ENCODE measurements around the gene ATP9A.
"Not testable (repeated sequence)": the region's sequence is repeated elsewhere in the genome, so short reads cannot be mapped to it uniquely, and the experiment has no call there.

ATP9A gene

DNA sequence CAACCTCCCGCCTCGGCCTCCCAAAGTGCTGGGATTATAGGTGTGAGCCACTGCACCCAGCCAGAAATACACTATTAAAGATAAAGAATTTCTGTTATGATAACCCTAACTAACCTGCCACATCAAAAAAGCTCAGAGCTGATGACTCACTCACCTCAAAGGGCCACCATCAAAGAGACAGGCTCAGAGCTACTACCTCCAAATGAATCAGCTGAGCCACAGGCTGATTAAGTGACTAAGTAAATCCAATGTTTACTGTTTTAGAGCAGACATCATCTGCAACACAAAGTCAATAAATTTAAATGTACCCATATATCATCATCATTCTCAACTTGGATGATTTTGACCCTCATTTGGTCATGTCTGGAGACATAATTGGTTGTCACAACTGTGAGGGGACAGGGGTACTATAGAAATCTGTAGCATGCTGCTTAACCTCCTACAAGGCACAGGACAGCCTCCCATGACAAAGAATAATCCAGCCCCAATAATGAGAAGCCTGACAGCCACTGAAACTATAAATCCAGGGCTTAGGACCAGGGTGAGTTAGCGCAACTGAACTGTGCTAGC, 106.5 kb downstream of the ATP9A start:
- Histone ChIP-seq H3K27ac (no peak overlapping the region), H3K9ac (no peak overlapping the region), H3K4me2 (ENCODE audit: low read length) (no peak overlapping the region), H3K79me2 (no peaks in the 10 kb centered on the region), H3K4me3 (ENCODE audit: low read depth, low read length) (no peak overlapping the region), H3K36me3 (ENCODE audit: control insufficient read depth, insufficient read depth, low read length) (no peaks in the 10 kb centered on the region), H3K27me3 (ENCODE audit: control insufficient read depth, insufficient read depth, low read length) (no peaks in the 10 kb centered on the region), H3K9me3 (ENCODE audit: control insufficient read depth, low read length) (no peaks in the 10 kb centered on the region), H2AFZ (no peak overlapping the region), H3K4me1 (no peaks in the 10 kb centered on the region)
- TF ChIP-seq CTCF (IDR thresholded peaks at IDR 0.05): no peak

DNA sequence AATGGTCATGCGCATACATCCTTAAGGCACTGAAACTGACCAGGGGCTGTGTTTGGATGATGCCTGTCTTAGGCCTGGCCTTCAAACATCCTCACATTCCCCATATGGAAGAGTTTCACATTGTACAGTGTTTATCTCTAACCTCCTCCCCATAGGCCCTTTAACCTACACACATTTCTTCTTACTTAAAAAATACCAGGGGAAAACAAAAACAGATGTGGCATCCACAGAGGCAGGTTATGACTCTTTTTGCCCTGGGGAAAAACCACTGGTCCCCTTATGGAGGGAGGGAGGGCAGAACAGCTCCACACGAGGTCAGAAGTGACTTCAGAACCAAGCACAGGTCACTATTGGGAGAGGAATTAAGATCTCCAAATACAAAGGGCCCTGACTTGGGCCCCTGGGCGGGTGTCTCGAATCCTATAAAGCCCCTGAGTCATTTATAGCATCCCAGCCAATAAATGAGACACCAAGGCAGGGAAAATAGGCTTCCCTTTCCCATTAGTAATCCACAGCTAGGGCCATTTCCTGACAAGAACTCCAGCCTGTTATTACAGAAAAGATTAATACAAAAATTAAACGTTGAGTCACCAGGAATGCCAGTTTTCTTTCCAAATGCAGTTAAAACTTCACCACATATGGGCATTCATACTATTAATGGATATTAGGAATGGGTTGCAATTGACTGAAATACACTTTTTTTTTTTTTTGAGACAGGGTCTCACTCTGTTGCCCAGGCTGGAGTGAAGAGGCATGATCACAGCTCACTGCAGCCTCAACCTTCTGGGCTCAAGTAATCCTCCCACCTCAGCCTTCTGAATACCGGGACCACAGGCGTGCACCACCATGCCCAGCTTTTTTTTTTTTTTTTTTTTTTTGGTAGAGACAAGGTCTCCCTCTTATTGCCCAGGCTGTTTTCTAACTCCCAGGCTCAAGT, 107.2 kb downstream of the ATP9A start:
- Histone ChIP-seq H3K36me3 (ENCODE audit: control insufficient read depth, insufficient read depth, low read length) (no peaks in the 10 kb centered on the region), H3K9me3 (ENCODE audit: control insufficient read depth, low read length) (no peaks in the 10 kb centered on the region), H3K4me3 (ENCODE audit: low read depth, low read length) (no peak overlapping the region), H3K4me1 (no peaks in the 10 kb centered on the region), H3K79me2 (no peaks in the 10 kb centered on the region), H3K27ac (no peak overlapping the region), H2AFZ (no peak overlapping the region), H3K4me2 (ENCODE audit: low read length) (no peak overlapping the region), H3K27me3 (ENCODE audit: control insufficient read depth, insufficient read depth, low read length) (no peaks in the 10 kb centered on the region), H3K9ac (no peak overlapping the region)
- no peak for TF ChIP-seq CTCF (IDR thresholded peaks at IDR 0.05)

DNA sequence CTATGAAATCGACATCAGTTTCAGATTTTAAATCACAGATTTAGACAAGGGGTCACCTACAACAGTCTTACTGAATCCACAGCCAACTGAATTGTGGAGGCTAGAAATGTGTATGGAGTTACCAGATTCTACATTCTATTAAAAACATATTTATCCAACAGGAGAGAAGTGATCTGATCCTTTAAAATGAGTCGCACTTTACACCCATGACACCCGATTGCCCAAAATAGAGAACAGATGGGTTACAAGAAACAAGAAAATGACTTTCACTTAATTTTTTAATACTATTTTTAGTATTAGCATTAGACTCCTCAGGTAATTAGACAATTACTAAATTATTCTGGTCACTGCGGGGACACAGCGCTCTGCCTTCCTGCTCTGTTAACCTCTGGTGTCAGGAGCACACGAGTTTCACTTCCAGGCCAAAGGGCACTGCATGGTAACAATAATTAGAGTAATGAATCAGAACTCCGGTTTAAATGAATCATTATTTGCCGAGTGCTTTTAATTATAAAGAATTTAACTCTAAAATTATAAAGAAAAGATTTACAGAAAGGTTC, 108.6 kb downstream of the ATP9A start:
- H3K36me3 ChIP-seq (ENCODE audit: control insufficient read depth, insufficient read depth, low read length): no peaks in the 10 kb centered on the region
- H3K27me3 ChIP-seq (ENCODE audit: control insufficient read depth, insufficient read depth, low read length): no peaks in the 10 kb centered on the region
- no peak overlapping the region for H3K4me3 ChIP-seq (ENCODE audit: low read depth, low read length)
- no peak overlapping the region for H3K9ac ChIP-seq
- no peaks in the 10 kb centered on the region for H3K9me3 ChIP-seq (ENCODE audit: control insufficient read depth, low read length)
- no peaks in the 10 kb centered on the region for H3K79me2 ChIP-seq
- no peak overlapping the region for H3K27ac ChIP-seq
- H2AFZ ChIP-seq: no peak overlapping the region
- H3K4me2 ChIP-seq (ENCODE audit: low read length): no peak overlapping the region
- H3K4me1 ChIP-seq: no peaks in the 10 kb centered on the region
- TF ChIP-seq CTCF (IDR thresholded peaks at IDR 0.05): no peak

- Histone ChIP-seq H3K9me3 (ENCODE audit: control insufficient read depth, low read length) (no peaks in the 10 kb centered on the region), H3K36me3 (ENCODE audit: control insufficient read depth, insufficient read depth, low read length) (no peaks in the 10 kb centered on the region), H3K27me3 (ENCODE audit: control insufficient read depth, insufficient read depth, low read length) (no peaks in the 10 kb centered on the region), H3K4me1 (peaks cover 8% of the 10 kb centered on the region), H3K27ac (no peak overlapping the region), H3K4me3 (ENCODE audit: low read depth, low read length) (no peak overlapping the region), H3K9ac (no peak overlapping the region), H3K4me2 (ENCODE audit: low read length) (no peak overlapping the region), H2AFZ (no peak overlapping the region), H3K79me2 (no peaks in the 10 kb centered on the region)
- no peak for TF ChIP-seq CTCF (IDR thresholded peaks at IDR 0.05)
Observed at GRCh38 chr20:51656726-51657260, 111.4 kb downstream of the ATP9A start.

DNA sequence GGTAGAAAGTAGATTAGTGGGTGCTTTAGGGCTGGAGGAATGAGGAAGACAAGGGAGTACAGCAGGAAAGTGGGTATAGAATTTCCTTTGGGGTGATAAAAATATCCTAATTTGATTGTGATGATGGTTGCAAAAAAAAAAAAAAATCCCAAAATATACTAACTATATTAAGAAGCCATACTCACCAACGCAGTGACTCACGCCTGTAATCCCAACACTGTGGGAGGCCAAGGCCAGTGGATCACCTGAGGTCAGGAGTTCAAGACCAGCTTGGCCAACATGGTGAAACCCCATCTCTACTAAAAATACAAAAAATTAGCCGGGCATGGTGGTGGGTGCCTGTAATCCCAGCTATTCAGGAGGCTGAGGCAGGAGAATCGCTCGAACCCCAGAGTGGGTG, 112.1 kb downstream of the ATP9A start:
- not testable (repeated sequence) for H2AFZ ChIP-seq; H3K79me2 ChIP-seq; H3K36me3 ChIP-seq (ENCODE audit: control insufficient read depth, insufficient read depth, low read length)

More for the DNA sequence above, 112.1 kb downstream of the ATP9A start:
- not testable (repeated sequence) for H3K4me2 ChIP-seq (ENCODE audit: low read length); H3K27ac ChIP-seq; H3K9me3 ChIP-seq (ENCODE audit: control insufficient read depth, low read length); H3K4me1 ChIP-seq; H3K4me3 ChIP-seq (ENCODE audit: low read depth, low read length); H3K9ac ChIP-seq; H3K27me3 ChIP-seq (ENCODE audit: control insufficient read depth, insufficient read depth, low read length)

Data from parathyroid adenoma (tissue), 2 donors.